ENCODE data around the gene FMOD. TPM values are rescaled to one million over a fixed set of nuclear protein-coding genes. Genes with fewer than 3 reads are reported as not detected.
"Not testable (repeated sequence)": the region's sequence is repeated elsewhere in the genome, so short reads cannot be mapped to it uniquely, and the experiment has no call there.

FMOD gene
- total RNA-seq, 2 donors from 2014 or later, result 190 to 438 TPM

DNA sequence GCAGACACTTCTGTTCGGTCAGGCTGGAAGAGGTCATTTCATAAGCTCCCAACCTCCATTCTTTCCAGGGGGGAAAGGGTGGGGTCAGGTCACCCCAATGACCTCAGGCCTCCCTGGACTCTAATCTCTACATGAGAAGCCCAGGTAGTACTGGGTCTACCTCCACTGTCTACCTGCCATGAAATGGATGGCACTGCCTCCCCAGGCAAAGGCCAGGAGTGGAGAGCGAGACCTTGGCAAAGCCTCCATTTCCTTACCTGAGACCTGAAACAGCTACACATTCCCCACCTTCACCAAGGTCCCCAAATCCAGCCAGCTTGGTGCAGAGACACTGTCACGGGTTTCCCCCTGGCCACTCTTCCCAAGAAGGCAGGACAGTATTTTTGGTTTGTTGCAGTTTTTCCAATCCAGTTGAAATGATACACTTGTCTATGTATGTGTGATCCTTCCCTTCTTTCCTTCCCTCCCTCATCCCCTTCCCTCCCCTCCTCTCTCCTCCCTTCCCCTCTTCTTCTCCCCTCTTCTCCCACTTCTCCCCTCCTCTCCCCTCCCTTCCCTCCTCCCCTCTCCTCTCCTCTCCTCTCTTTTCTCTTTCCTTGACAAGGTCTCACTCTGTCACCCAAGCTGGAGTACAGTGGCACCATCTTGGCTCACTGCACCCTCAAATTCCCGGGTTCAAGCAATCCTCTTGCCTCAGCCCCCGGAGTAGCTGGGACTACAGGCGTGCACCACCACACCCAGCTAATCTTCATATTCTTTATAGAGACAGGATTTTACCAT is 29.5 kb downstream of the FMOD start:
- H3K4me1 ChIP-seq (ENCODE audit: control insufficient read depth in 1 of 2, low read depth in 2 of 2), result peaks cover 28 to 68% of the 10 kb centered on the region in 2 donors
- peak overlapping the region in 1 of 2 donors; percentile 9 for H3K27ac ChIP-seq
- ATAC-seq (ENCODE audit: insufficient number of reproducible peaks, low FRiP score, low read depth) (no peak), DNase-seq (ENCODE audit: low spot score) (no peak)
- no peaks in the 10 kb centered on the region for H3K9me3 ChIP-seq
- no peak overlapping the region for H3K4me3 ChIP-seq
- no peaks in the 10 kb centered on the region for H3K36me3 ChIP-seq
- H3K27me3 ChIP-seq (replicated peaks; ENCODE audit: insufficient read depth), result no peaks in the 10 kb centered on the region
- TF ChIP-seq, protein P1, sequence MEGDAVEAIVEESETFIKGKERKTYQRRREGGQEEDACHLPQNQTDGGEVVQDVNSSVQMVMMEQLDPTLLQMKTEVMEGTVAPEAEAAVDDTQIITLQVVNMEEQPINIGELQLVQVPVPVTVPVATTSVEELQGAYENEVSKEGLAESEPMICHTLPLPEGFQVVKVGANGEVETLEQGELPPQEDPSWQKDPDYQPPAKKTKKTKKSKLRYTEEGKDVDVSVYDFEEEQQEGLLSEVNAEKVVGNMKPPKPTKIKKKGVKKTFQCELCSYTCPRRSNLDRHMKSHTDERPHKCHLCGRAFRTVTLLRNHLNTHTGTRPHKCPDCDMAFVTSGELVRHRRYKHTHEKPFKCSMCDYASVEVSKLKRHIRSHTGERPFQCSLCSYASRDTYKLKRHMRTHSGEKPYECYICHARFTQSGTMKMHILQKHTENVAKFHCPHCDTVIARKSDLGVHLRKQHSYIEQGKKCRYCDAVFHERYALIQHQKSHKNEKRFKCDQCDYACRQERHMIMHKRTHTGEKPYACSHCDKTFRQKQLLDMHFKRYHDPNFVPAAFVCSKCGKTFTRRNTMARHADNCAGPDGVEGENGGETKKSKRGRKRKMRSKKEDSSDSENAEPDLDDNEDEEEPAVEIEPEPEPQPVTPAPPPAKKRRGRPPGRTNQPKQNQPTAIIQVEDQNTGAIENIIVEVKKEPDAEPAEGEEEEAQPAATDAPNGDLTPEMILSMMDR (IDR thresholded peaks at IDR 0.05), result no peak

DNA sequence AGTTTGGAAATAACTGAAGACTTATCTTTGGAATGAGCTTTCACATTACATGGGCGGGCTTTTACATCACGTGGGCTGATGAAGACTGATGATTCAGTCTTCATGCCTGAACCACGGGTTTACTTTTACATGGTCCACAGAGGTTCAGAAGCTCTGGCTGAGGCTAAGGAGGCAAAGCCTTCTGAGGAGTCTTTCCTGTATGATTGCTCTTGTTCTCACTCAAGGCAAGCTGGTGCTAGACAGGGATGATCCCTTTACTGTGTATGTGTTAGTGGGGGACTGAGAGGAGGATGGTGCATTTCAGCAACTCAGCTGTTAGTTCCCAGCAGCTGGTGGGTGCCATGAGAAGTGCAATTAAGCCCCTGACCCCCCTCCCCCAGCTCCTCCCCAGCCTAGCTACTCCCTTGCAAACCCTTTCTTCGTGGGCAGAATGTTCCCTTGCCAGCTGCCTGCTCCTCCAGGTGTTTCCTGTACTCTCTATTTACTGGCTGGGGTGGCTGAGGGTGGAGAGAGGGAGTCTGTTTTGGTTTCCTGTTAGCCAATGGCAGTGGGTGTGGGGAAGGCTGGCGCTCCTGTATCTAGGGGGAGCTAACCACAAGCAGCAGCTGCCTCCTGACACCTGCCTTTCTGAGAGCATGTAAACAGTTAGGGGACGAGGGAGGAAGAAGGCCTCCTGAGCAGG is 30.2 kb downstream of the FMOD start:
- TF ChIP-seq, protein P1 (IDR thresholded peaks at IDR 0.05), result no peak
- ATAC-seq (ENCODE audit: insufficient number of reproducible peaks, low FRiP score, low read depth), result peak; percentile 19
- H3K9me3 ChIP-seq, result no peaks in the 10 kb centered on the region

DNA sequence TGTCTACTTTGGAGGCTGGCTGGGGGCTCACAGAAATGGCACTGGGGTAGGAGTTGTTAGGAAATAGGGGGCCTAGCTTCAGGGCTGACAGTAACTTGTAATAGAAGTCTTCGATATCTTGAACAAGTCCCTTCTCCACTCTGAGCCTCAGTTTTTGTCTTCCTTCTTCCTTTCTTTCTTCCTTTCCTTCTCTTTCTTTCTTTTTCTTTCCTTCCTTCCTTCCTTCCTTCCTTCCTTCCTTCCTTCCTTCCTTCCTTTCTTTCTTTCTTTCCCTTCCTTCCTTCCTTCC is 32.7 kb downstream of the FMOD start:
- TF ChIP-seq, protein P1 (IDR thresholded peaks at IDR 0.05), result no peak
- DNase-seq (ENCODE audit: low spot score) (no peak), ATAC-seq (ENCODE audit: insufficient number of reproducible peaks, low FRiP score, low read depth) (no peak)
- Histone ChIP-seq H3K27me3 (replicated peaks; ENCODE audit: insufficient read depth) (no peaks in the 10 kb centered on the region), H3K27ac (peak overlapping the region; percentile 80 to 83), H3K36me3 (no peaks in the 10 kb centered on the region), H3K4me1 (ENCODE audit: control insufficient read depth in 1 of 2, low read depth in 2 of 2) (peaks cover 24 to 51% of the 10 kb centered on the region in 2 donors), H3K4me3 (no peak overlapping the region), H3K9me3 (no peaks in the 10 kb centered on the region)

More for the DNA sequence above, 30.2 kb downstream of the FMOD start:
- H3K27me3 ChIP-seq (replicated peaks; ENCODE audit: insufficient read depth), result no peaks in the 10 kb centered on the region
- H3K4me1 ChIP-seq (ENCODE audit: control insufficient read depth in 1 of 2, low read depth in 2 of 2), result peaks cover 30 to 72% of the 10 kb centered on the region in 2 donors
- no peaks in the 10 kb centered on the region for H3K36me3 ChIP-seq
- DNase-seq (ENCODE audit: low spot score), result no peak
- H3K27ac ChIP-seq, result peak overlapping the region in 1 of 2 donors; percentile 9
- no peak overlapping the region for H3K4me3 ChIP-seq

DNA sequence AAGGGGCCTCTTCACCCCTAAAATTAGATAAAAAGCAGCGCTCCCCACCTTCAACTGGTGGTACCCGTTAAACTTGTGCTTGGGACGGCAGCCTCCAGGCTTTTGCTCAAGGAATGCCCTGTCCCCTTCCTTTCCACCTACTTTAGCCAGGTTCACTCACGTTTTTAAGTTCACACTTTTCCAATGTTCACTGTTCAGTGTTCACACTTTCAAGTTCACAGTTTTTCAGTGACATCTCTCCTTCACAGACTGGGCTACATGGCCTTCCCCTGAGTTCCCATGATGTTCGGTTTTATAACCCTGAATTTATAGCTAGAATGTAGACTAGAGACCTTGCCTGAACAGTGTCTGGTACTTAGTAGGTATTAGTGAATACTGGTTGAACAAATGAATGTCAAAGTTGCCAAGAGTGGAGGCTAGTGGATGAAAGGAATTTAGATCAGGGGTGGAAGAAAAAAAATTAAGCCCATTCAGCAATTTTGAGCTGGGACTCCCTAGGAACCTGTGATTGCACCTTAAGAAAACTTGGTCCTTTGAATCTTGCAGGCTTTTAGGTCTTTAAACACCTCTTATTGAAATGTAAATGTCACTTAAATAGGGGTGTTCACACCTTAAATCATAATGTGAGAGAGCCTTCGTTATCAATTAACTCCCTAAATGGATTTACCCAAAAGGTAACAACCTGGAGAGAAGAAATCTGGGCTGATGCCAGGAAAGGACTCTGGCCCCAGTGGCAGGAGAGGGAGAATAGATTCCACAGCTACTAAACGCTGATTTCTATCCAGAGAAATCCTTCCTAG is 33.3 kb downstream of the FMOD start:
- Histone ChIP-seq H3K4me1 (ENCODE audit: control insufficient read depth in 1 of 2, low read depth in 2 of 2) (peaks cover 20 to 46% of the 10 kb centered on the region in 2 donors), H3K27me3 (replicated peaks; ENCODE audit: insufficient read depth) (no peaks in the 10 kb centered on the region), H3K4me3 (no peak overlapping the region), H3K9me3 (no peaks in the 10 kb centered on the region), H3K27ac (peak overlapping the region; percentile 80 to 83), H3K36me3 (no peaks in the 10 kb centered on the region)
- DNase-seq (ENCODE audit: low spot score) (no peak), ATAC-seq (ENCODE audit: insufficient number of reproducible peaks, low FRiP score, low read depth) (no peak)
- TF ChIP-seq, protein P1 (IDR thresholded peaks at IDR 0.05), result no peak

DNA sequence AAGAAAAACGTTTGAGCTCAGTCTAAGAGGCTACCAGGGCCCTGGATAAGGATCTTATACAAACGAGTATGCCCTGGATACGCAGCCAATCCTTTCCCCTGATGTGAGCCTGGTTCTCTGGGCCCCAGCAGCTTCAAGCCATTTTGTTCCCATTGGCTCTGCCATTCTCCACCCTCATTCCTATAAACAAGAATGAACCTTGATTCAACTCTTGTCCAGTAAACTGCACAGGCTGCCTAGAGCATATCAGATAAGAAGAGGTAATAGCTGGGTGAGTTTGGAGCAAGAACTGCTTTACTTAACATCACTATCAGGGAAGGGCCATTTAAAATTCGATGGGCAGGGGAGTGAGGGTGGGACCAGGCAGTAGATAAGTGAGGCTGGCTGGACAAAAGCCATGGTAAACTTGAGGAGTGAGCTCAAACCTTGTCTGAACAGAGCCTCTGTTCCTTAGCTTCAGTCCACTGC is 34.3 kb downstream of the FMOD start:
- DNase-seq (ENCODE audit: low spot score) (no peak), ATAC-seq (ENCODE audit: insufficient number of reproducible peaks, low FRiP score, low read depth) (peak; percentile 59)
- Histone ChIP-seq H3K9me3 (no peaks in the 10 kb centered on the region), H3K4me3 (no peak overlapping the region), H3K27me3 (replicated peaks; ENCODE audit: insufficient read depth) (no peaks in the 10 kb centered on the region), H3K27ac (peak overlapping the region; percentile 80 to 83), H3K4me1 (ENCODE audit: control insufficient read depth in 1 of 2, low read depth in 2 of 2) (peaks cover 14 to 40% of the 10 kb centered on the region in 2 donors), H3K36me3 (no peaks in the 10 kb centered on the region)
- TF ChIP-seq, protein P1 (IDR thresholded peaks at IDR 0.05), result no peak

DNA sequence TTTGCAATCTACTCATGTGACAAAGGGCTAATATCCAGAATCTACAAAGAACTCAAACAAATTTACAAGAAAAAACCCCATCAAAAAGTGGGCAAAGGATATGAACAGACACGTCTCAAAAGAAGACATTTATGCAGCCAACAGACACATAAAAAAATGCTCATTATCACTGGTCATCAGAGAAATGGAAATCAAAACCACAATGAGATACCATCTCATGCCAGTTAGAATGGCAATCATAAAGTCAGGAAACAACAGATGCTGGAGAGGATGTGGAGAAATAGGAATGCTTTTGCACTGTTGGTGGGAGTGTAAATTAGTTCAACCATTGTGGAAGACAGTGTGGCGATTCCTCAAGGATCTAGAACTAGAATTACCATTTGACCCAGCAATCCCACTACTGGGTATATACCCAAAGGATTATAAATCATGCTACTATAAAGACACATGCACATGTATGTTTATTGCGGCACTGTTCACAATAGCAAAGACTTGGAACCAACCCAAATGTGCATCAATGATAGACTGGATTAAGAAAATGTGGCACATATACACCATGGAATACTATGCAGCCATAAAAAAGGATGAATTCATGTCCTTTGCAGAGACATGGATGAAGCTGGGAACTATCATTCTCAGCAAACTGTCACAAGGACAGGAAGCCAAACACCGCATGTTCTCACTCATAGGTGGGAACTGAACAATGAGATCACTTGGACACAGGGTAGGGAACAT is 36.7 kb downstream of the FMOD start:
- H3K9me3 ChIP-seq; H3K4me3 ChIP-seq; ATAC-seq (ENCODE audit: insufficient number of reproducible peaks, low FRiP score, low read depth); H3K27ac ChIP-seq; H3K36me3 ChIP-seq; DNase-seq (ENCODE audit: low spot score); H3K27me3 ChIP-seq (replicated peaks; ENCODE audit: insufficient read depth): not testable (repeated sequence)
- peaks cover 10 to 39% of the 10 kb centered on the region in 2 donors for H3K4me1 ChIP-seq (ENCODE audit: control insufficient read depth in 1 of 2, low read depth in 2 of 2)
